HUDEP-2 (cell line): ENCODE data around the gene EFS.
"Not testable (repeated sequence)": the region's sequence is repeated elsewhere in the genome, so short reads cannot be mapped to it uniquely, and the experiment has no call there.

Experiments
- DNase-seq, 76 experiments: peaks; one replicate each; lab custom pipeline; 2025; ENCODE audit not compliant: unreplicated experiment in 76 of 76; lab: John Stamatoyannopoulos, UW

Gene EFS

GRCh38 chr14:23365036-23365731 lies at the start of gene EFS:
EFS (minus strand) TSS chr14:23365172; CDS start chr14:23365025, 147 bp downstream.
- no peak for DNase-seq

- no peak for DNase-seq
Observed at GRCh38 chr14:23414254-23414653, 49.3 kb upstream of the EFS start.

GRCh38 chr14:23413681-23414080 lies 48.7 kb upstream of the EFS start:
- DNase-seq = no peak

GRCh38 chr14:23411563-23412525 lies 46.9 kb upstream of the EFS start:
- no peak for DNase-seq

GRCh38 chr14:23409966-23410635 lies 45.1 kb upstream of the EFS start:
- no peak for DNase-seq

GRCh38 chr14:23409475-23409874 lies 44.5 kb upstream of the EFS start:
- DNase-seq = no peak

- no peak for DNase-seq
Observed at GRCh38 chr14:23408307-23408630, 43.3 kb upstream of the EFS start.

- DNase-seq = no peak
Observed at GRCh38 chr14:23407516-23408306, 42.7 kb upstream of the EFS start, which contains the start of gene MYH6. MYH6 (minus strand) TSS chr14:23408273; CDS start chr14:23407223, 1,050 bp downstream.

GRCh38 chr14:23406725-23407355 lies 41.9 kb upstream of the EFS start:
- no peak for DNase-seq

- no peak for DNase-seq
Observed at GRCh38 chr14:23406244-23406643, 41.3 kb upstream of the EFS start.

GRCh38 chr14:23405516-23406025 lies 40.6 kb upstream of the EFS start:
- DNase-seq = no peak

- no peak for DNase-seq
Observed at GRCh38 chr14:23405096-23405495, 40.1 kb upstream of the EFS start.

- no peak for DNase-seq
Observed at GRCh38 chr14:23404331-23404900, 39.4 kb upstream of the EFS start.

- no peak for DNase-seq
Observed at GRCh38 chr14:23403908-23404307, 38.9 kb upstream of the EFS start.

- no peak for DNase-seq
Observed at GRCh38 chr14:23403139-23403438, 38.1 kb upstream of the EFS start.

GRCh38 chr14:23402296-23403138 lies 37.5 kb upstream of the EFS start:
- DNase-seq = no peak

- no peak for DNase-seq
Observed at GRCh38 chr14:23401291-23401690, 36.3 kb upstream of the EFS start.

- DNase-seq = not testable (repeated sequence)
Observed at GRCh38 chr14:23400496-23401149, 35.7 kb upstream of the EFS start.
